ENCODE measurements around the gene EPYC.

DNA sequence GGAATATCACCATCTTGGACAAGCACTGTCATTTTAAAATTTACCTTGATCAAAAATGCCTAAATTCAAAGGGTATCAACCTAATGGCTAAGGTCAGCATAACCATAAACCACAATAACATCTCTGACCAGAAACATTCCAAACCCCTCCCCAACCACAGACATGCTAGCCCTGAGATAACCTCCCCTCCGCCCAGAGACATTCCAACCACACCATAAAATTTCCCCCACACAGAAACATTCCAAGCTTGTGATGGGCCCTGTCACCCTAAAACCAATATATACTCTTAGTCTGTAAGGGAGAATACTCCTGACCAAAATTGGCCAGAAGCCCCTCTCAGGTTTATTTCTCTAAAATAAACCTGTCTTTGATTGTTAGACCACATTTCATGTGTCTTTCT, 17.7 kb downstream of the EPYC start:
- TF ChIP-seq ZNF565 (CRISPR knock-in tag; conservative IDR thresholded peaks at IDR 0.05; ENCODE audit: low read depth) (no peak), TCF4 (CRISPR knock-in tag; IDR thresholded peaks at IDR 0.05; ENCODE audit: borderline replicate concordance) (no peak), ESRRG (CRISPR knock-in tag; IDR thresholded peaks at IDR 0.05) (no peak), ARNTL (CRISPR knock-in tag; IDR thresholded peaks at IDR 0.05; ENCODE audit: borderline replicate concordance, low read depth) (no peak), ZNF8 (CRISPR knock-in tag; IDR thresholded peaks at IDR 0.05) (no peak), ZNF70 (CRISPR knock-in tag; IDR thresholded peaks at IDR 0.05) (no peak), CSDC2 (CRISPR knock-in tag; IDR thresholded peaks at IDR 0.05) (no peak)
- TF ChIP-seq, protein P1, sequence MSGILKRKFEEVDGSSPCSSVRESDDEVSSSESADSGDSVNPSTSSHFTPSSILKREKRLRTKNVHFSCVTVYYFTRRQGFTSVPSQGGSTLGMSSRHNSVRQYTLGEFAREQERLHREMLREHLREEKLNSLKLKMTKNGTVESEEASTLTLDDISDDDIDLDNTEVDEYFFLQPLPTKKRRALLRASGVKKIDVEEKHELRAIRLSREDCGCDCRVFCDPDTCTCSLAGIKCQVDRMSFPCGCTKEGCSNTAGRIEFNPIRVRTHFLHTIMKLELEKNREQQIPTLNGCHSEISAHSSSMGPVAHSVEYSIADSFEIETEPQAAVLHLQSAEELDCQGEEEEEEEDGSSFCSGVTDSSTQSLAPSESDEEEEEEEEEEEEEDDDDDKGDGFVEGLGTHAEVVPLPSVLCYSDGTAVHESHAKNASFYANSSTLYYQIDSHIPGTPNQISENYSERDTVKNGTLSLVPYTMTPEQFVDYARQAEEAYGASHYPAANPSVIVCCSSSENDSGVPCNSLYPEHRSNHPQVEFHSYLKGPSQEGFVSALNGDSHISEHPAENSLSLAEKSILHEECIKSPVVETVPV (CRISPR knock-in tag; IDR thresholded peaks at IDR 0.05) = no peak
- TF ChIP-seq, protein P2, sequence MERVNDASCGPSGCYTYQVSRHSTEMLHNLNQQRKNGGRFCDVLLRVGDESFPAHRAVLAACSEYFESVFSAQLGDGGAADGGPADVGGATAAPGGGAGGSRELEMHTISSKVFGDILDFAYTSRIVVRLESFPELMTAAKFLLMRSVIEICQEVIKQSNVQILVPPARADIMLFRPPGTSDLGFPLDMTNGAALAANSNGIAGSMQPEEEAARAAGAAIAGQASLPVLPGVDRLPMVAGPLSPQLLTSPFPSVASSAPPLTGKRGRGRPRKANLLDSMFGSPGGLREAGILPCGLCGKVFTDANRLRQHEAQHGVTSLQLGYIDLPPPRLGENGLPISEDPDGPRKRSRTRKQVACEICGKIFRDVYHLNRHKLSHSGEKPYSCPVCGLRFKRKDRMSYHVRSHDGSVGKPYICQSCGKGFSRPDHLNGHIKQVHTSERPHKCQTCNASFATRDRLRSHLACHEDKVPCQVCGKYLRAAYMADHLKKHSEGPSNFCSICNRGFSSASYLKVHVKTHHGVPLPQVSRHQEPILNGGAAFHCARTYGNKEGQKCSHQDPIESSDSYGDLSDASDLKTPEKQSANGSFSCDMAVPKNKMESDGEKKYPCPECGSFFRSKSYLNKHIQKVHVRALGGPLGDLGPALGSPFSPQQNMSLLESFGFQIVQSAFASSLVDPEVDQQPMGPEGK (CRISPR knock-in tag; IDR thresholded peaks at IDR 0.05; ENCODE audit: borderline replicate concordance) = no peak

All from SK-N-SH treated with all-trans-retinoic acid at 6 μM for 48 hours (cell line).